HG02623 (cell line): Measurements from ENCODE around the gene ZNF853.
"Not testable (repeated sequence)": the region's sequence is repeated elsewhere in the genome, so short reads cannot be mapped to it uniquely, and the experiment has no call there.

Experiments used
- ATAC-seq: cut with Tn5 transposase; IDR thresholded peaks from one replicate; pipeline ENCODE4 v1.9.1; 2021; ENCODE audit warnings: moderate library complexity; ENCODE audit not compliant: unreplicated experiment

The ZNF853 gene

GRCh38 chr7:6614953-6615722, at the start of gene ZNF853:
Gene ZNF853 (plus strand): TSS chr7:6615610. CDS start chr7:6616175, 565 bp downstream.
- ATAC-seq, result no peak

DNA sequence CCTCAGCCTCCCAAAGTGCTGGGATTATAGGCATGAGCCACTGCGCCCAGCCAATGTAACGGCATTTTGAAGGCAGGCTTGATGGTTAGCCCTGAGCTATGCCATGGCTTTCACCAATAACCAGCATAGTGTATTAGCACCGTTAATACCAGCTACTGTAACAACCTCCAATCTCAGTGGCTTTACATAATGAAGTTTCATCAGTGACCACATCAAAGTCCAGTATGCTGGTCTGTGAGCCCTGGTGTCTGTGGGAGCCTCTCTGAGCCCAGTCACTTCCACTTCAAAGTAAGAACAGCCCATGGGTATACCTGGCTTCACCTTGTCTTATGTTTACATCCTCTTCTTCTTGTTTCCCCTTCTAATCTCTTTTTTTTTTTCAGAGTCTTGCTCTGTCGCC, 49.8 kb upstream of the ZNF853 start:
- ATAC-seq, result no peak

DNA sequence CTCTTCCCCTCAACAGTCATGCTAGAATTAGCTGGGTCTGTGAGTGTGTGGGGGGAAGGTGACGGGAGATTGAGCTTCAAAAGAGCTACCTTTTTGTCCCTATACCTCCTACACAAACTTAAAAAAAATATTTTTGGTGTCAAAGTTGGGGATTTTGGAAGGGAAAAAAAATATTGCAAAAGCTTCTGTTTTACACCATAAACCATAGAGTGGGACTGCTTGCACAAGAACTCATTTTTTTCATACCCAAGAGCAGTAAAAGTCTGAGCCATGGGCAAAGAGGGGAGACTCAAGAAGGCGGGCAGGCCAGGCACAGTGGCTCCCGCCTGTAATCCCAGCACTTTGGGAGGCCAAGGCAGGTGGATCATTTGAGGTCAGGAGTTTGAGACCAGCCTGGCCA, 47.5 kb upstream of the ZNF853 start:
- ATAC-seq, result no peak

- ATAC-seq, result no peak
Measured at GRCh38 chr7:6571160-6571779, 44.1 kb upstream of the ZNF853 start.

DNA sequence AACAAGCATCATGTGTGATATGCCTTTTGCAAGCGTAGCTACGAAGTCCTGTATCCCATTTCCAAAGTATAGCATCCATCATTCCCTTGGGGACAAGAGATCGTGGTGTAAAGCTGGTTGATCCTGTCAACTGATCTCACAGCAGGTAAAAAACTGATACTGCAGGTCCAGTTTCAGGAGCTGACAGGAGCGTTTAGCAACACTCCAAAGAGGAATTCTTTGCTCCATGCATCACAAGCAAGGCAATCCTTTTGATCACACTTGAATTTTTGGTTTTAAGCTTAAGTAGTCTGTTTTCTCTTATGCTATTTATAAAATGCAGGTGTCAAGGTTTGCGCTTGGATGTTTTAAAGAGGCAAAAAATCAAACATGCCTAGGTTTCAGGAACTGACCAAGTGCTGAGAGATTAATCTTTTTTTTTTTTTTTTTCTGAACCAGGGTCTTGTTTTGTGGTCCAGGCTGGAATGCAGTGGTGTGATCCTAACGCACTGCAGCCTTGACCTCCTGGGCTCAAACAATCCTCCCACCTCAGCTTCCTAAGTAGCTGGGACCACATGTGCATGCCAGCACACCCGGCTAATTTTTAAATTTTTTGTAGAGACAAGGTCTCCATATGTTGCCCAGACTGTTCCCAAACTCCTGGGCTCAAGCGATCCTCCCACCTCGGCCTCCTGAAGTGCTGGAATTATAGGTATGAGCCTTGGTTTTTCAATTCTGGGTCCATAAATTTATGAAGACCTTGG, 40.0 kb upstream of the ZNF853 start:
- ATAC-seq, result no peak

GRCh38 chr7:6576024-6576866, 39.2 kb upstream of the ZNF853 start:
- no peak for ATAC-seq

- ATAC-seq, result not testable (repeated sequence)
Measured at GRCh38 chr7:6576867-6577368, 38.5 kb upstream of the ZNF853 start.

- ATAC-seq, result peak; percentile 97
Measured at GRCh38 chr7:6577369-6578113, 37.9 kb upstream of the ZNF853 start, which contains the start of gene ZDHHC4. Gene ZDHHC4 (plus strand): TSS chr7:6577454. CDS start chr7:6580562, 3,108 bp downstream.

- ATAC-seq, result no peak
Measured at GRCh38 chr7:6578114-6579084, 37.0 kb upstream of the ZNF853 start.

GRCh38 chr7:6579446-6579845, 36.0 kb upstream of the ZNF853 start:
- ATAC-seq, result no peak

DNA sequence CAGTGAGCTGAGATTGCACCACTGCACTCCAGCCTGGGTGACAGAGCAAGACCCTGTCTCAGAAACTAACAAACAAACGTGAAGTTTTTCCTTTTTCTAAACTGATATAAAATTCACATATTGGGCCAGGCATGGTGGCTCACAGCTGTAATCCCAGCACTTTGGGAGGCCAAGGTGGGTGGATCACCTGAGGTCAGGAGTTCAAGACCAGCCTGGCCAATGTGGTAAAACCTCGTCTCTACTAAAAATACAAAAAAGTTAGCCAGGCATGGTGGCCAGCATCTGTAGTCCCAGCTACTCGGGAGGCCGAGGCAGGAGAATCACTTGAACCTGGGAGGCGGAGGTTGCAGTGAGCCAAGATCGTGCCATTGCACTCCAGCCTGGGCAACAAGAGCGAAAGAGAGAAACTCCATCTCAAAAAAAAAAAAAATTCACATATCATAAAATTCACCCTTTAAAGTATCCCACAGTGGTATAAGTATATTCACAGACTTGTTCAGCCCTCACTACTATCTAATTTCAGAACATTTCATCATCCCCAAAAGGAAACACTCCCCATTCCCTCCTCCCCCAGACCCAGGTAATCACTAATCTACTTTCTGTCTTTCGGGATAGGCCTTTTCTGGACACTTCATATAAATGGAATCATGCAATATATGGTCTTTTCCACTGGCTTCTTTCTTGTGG, 29.5 kb upstream of the ZNF853 start:
- not testable (repeated sequence) for ATAC-seq

GRCh38 chr7:6588566-6588965, 26.8 kb upstream of the ZNF853 start:
- no peak for ATAC-seq

GRCh38 chr7:6589151-6589828, 26.1 kb upstream of the ZNF853 start:
- no peak for ATAC-seq

DNA sequence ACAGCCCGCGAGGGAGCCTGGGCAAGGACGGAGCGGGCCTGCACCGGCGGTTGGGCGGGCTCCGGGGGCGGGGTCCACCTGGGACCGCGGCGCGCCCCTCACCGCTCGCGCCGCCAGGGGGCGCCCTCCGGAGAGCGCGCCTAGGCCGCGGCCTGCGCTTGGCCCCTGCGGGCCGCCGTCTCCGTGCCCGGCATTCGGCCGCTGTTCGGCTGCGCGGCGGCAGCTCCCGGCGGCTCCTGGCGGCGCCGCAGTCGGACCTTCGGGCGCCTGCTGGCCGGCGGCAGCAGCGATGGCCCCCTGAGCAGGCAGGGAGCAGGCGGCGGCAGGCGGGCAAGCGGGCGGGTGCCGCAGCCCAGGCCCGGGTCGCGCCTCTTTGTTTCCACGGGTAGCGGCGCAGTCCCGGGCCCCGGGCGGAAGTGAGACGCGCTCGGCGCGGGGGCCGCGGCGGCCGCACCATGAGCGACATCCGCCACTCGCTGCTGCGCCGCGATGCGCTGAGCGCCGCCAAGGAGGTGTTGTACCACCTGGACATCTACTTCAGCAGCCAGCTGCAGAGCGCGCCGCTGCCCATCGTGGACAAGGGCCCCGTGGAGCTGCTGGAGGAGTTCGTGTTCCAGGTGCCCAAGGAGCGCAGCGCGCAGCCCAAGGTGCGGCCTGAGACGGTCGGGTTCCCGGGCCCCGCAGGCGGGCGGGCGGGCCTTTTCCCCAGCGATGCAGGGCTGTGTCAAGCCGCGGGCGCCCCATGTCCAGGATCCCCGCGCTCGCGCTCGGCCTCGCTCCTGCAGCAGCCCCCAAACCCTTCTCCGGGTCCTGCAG, 25.4 kb upstream of the ZNF853 start, which contains the start of gene INTS15:
Gene INTS15 (plus strand): TSS at position 193 of the 816 bp plus-strand sequence. CDS start 263 bp downstream, at position 456.
- ATAC-seq, result peak; percentile 82

- no peak for ATAC-seq
Measured at GRCh38 chr7:6590645-6591110, 24.7 kb upstream of the ZNF853 start.

DNA sequence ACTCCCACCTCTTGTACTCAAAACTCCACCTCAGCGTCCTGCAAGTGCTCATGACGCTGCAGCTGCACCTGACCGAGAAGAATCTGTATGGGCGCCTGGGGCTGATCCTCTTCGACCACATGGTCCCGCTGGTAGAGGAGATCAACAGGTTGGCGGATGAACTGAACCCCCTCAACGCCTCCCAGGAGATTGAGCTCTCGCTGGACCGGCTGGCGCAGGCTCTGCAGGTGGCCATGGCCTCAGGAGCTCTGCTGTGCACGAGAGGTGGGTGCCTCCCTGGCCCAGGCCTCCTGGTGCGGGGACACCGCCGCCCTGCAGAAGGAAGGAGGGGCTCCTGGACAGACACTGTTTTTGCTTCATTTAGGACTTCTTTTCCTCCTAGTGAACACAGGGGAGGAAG, 15.3 kb upstream of the ZNF853 start:
- no peak for ATAC-seq
